Liver (tissue), 3 donors: Measurements from ENCODE around the gene RECK.

ENCODE experiments used
- GABPA ChIP-seq, 2 donors: IDR thresholded peaks in 1 of 2; conservative IDR thresholded peaks in 1 of 2; 2 replicates each; pipeline ENCODE4 v1.6.1; 2016; ENCODE audit warnings: antibody characterized with exemption in 2 of 2, mild to moderate bottlenecking in 1 of 2, moderate library complexity in 1 of 2
- JUND ChIP-seq, 2 donors: IDR thresholded peaks; 2 replicates each; pipeline ENCODE4 v1.6.1; 2016; ENCODE audit warnings: antibody characterized with exemption in 2 of 2
- RAD21 ChIP-seq, 2 donors: IDR thresholded peaks; 2 replicates each; pipeline ENCODE4 v1.6.1; 2016; ENCODE audit warnings: antibody characterized with exemption in 2 of 2, mild to moderate bottlenecking in 2 of 2
- SP1 ChIP-seq: IDR thresholded peaks from 2 replicates; pipeline ENCODE4 v1.6.1; 2018; ENCODE audit warnings: antibody characterized with exemption, mild to moderate bottlenecking
- TAF1 ChIP-seq: conservative IDR thresholded peaks from 2 replicates; pipeline ENCODE4 v1.6.1; 2016; ENCODE audit warnings: antibody characterized with exemption, mild to moderate bottlenecking
- YY1 ChIP-seq: IDR thresholded peaks from 2 replicates; pipeline ENCODE4 v1.6.1; 2016; ENCODE audit warnings: antibody characterized with exemption, mild to moderate bottlenecking
- TF ChIP-seq, protein P1 (sequence below): fragments of 150-350 bp; IDR thresholded peaks from 2 replicates; pipeline ENCODE4 v1.5.1; 2017; ENCODE audit warnings: improper control_type of control experiment, low read depth, low read length; ENCODE audit not compliant: missing input control
- TF ChIP-seq, protein P2 (sequence below): IDR thresholded peaks from 2 replicates; pipeline ENCODE4 v1.6.1; 2016; ENCODE audit warnings: antibody characterized with exemption, mild to moderate bottlenecking
- TF ChIP-seq, protein P3 (sequence below): IDR thresholded peaks from 2 replicates; pipeline ENCODE4 v1.6.1; 2016; ENCODE audit warnings: antibody characterized with exemption
- donor health status: healthy.
- donor health status: healthy.

DNA sequence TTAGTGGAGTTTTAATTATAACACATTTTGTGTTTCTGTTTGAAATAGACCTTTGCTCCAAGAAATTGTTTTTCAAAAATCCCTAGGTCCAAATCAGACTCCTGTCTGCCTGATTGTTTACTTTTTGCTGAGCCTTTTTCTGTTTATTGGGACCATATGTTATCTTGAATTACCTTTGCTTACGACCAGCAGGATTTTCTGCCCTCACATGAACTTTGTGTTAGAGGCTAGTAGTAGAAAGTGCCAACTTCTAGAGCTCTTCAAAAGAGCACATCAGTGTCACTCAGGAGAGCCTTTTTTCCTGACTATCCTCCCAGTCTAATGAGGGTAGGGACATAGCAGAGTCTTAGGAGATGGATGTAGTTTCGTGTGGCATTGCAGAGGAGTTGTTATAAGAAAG, 10.2 kb downstream of the RECK start:
- TF ChIP-seq, protein P1, sequence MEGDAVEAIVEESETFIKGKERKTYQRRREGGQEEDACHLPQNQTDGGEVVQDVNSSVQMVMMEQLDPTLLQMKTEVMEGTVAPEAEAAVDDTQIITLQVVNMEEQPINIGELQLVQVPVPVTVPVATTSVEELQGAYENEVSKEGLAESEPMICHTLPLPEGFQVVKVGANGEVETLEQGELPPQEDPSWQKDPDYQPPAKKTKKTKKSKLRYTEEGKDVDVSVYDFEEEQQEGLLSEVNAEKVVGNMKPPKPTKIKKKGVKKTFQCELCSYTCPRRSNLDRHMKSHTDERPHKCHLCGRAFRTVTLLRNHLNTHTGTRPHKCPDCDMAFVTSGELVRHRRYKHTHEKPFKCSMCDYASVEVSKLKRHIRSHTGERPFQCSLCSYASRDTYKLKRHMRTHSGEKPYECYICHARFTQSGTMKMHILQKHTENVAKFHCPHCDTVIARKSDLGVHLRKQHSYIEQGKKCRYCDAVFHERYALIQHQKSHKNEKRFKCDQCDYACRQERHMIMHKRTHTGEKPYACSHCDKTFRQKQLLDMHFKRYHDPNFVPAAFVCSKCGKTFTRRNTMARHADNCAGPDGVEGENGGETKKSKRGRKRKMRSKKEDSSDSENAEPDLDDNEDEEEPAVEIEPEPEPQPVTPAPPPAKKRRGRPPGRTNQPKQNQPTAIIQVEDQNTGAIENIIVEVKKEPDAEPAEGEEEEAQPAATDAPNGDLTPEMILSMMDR, result no peak
- TF ChIP-seq, protein P2, sequence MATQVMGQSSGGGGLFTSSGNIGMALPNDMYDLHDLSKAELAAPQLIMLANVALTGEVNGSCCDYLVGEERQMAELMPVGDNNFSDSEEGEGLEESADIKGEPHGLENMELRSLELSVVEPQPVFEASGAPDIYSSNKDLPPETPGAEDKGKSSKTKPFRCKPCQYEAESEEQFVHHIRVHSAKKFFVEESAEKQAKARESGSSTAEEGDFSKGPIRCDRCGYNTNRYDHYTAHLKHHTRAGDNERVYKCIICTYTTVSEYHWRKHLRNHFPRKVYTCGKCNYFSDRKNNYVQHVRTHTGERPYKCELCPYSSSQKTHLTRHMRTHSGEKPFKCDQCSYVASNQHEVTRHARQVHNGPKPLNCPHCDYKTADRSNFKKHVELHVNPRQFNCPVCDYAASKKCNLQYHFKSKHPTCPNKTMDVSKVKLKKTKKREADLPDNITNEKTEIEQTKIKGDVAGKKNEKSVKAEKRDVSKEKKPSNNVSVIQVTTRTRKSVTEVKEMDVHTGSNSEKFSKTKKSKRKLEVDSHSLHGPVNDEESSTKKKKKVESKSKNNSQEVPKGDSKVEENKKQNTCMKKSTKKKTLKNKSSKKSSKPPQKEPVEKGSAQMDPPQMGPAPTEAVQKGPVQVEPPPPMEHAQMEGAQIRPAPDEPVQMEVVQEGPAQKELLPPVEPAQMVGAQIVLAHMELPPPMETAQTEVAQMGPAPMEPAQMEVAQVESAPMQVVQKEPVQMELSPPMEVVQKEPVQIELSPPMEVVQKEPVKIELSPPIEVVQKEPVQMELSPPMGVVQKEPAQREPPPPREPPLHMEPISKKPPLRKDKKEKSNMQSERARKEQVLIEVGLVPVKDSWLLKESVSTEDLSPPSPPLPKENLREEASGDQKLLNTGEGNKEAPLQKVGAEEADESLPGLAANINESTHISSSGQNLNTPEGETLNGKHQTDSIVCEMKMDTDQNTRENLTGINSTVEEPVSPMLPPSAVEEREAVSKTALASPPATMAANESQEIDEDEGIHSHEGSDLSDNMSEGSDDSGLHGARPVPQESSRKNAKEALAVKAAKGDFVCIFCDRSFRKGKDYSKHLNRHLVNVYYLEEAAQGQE, result no peak
- TF ChIP-seq JUND (IDR thresholded peaks at IDR 0.05), result no peak
- TF ChIP-seq YY1, result no peak
- TF ChIP-seq RAD21 (IDR thresholded peaks at IDR 0.05), result no peak
- no peak for TF ChIP-seq TAF1
- TF ChIP-seq, protein P3, sequence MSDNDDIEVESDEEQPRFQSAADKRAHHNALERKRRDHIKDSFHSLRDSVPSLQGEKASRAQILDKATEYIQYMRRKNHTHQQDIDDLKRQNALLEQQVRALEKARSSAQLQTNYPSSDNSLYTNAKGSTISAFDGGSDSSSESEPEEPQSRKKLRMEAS, result no peak
- TF ChIP-seq GABPA (IDR thresholded peaks at IDR 0.05 in 1 of 2, conservative IDR thresholded peaks at IDR 0.05 in 1 of 2), result no peak
- no peak for TF ChIP-seq SP1
